Stimulated activated CD8-positive, alpha-beta memory T cell treated with anti-CD3 and anti-CD28 coated beads, Interleukin-12 subunit alpha, Interleukin-12 subunit beta, amount 100 ng/mL, for 4 hours (primary cell): ENCODE measurements around the gene DNAJB2.
A peak's percentile ranks its signal among the peaks of the same experiment; 100 is the strongest.
"Not testable (repeated sequence)": the region's sequence is repeated elsewhere in the genome, so short reads cannot be mapped to it uniquely, and the experiment has no call there.

Source experiments
- DNase-seq: peaks from one replicate; pipeline ENCODE4 v3.0.0-alpha.2; 2020; ENCODE audit warnings: low read depth

The DNAJB2 gene

DNA sequence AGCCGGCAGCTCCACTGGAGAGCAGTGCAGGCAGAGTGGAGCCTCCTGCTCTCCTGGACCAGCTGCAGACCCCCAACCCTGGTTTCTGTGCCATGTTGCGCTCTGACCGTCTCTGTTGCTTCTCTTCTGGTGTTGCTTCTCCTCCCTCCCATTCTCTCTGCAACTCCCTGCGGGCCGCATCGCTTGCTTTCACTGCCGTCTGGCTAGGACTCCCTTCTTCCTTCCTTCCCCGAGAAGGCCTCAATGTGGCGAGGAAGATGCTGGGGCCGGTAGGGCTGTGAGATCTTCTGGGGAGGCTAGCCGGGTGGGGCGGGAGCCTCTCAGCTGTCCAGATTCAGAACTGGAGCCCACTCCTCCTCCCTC lies 6.2 kb downstream of the DNAJB2 start:
- no peak for DNase-seq

DNA sequence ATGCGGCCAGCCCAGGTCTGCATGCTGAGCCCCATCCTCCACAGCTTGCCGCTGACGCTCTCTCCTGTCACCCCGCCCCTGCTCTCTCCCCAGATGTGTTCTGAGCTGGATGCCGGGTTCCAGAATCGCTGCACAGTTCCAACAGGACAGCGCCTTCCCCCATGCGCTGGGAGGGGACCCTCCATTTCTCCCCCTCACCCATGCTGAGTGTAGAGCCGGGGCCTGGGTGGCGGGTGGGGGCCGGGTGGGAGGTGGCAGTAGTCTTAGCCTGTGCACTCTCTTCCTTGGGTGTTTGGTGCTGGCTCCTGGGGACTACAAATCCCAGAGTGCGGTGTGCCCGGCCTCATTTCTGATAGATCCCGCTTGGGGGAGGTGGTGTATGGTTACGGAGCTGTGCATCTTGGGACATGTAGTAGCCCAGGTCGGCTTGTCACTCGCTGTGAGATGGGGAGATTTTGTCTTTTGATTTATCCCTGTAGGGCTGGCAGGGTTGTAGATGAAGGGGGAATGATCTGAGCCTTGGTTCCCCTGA lies 6.8 kb downstream of the DNAJB2 start:
- DNase-seq: no peak

DNA sequence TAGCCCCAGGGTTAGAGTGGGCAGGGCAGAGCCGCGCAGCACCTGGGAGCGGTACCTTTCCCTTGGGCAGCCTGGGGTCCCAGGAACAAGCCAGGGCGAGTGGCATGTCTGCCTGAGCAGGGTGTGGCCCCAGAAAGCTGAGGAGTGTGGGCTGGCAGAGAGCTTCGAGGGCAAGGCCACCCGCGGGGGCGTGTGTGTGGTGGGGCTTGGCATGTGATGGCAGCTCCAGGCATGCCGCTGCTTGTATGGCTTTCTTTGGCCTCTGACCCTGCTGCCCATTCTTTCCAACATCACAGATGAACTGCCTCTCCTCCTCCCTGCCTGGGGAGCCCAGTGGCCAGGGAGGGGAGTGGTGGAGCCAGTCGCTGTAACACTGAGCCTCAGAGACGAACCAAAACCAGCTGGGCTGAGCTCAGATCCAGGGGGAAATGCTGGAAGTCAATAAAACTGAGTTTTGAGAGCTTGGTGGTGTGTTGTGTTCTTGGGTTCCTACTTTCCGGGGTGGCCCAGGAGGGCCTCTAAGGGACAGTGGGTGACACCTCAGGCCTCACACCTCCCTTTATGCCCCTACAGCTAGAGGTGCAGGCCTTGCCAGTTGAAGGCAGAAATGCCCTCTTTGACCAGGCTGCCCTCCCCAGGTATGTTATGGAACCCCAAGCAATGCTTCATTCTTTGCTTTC lies 7.4 kb downstream of the DNAJB2 start:
- no peak for DNase-seq

DNA sequence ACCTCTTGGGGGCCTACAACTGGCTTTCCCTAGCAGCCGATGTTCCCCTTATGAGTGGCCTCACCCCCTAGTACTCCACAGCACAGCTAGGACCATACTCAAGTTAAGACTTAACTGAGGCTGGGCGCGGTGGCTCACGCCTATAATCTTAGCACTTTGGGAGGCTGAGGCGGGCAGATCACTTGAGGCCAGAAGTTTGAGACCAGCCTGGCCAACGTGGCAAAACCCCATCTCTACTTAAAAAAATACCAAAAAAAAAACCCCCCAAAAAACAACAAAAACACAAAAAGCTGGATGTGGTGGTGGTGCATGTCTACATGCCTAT lies 7.9 kb downstream of the DNAJB2 start:
- not testable (repeated sequence) for DNase-seq

DNA sequence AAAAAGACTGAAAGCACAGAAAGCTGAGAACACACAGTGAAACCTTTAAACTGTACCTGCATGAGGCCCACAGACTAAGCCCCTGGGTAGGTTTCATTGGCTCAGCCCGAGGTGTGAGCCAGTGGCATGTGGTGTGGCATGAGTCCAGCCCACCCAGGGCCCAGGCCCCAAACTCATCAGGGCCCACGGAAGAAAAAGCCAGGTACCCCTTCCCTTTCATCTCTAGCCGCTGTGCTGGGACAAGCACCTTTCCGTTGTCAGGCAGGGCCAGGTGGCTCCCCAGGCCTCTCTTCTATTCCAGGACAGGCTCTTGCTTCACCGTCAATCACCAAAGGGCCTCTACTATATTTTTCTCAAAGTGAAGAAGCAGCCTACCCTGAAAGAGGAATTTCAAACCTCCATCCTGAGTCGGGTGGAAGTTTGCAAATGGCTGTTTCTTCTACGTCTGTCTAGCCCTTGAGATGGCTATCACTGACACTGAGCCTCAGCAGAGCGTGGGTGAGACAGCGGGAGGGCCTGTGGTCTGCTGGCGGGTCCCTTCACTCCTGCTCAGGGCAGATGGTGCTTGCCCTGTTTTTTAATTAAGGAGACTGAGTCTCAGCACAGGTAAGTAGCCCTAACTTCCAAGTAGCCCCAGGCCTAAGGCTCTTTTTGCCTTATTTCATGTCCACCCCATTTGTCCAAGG lies 8.6 kb downstream of the DNAJB2 start:
- no peak for DNase-seq

DNA sequence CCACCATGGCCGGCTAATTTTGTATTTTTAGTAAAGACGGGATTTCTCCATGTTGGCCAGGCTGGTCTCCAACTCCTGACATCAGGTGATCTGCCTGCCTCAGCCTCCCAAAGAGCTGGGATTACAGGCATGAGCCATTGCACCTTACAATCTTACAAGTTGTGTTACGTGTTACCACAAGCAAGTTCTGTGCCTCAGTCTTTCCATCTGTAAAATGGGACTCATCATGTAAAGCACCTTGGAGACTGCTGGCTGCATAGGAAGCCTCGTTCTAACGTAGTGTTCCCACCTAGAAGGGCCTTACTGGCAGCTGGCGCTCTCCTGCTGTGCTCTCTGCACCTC lies 10.0 kb downstream of the DNAJB2 start:
- DNase-seq: no peak

DNA sequence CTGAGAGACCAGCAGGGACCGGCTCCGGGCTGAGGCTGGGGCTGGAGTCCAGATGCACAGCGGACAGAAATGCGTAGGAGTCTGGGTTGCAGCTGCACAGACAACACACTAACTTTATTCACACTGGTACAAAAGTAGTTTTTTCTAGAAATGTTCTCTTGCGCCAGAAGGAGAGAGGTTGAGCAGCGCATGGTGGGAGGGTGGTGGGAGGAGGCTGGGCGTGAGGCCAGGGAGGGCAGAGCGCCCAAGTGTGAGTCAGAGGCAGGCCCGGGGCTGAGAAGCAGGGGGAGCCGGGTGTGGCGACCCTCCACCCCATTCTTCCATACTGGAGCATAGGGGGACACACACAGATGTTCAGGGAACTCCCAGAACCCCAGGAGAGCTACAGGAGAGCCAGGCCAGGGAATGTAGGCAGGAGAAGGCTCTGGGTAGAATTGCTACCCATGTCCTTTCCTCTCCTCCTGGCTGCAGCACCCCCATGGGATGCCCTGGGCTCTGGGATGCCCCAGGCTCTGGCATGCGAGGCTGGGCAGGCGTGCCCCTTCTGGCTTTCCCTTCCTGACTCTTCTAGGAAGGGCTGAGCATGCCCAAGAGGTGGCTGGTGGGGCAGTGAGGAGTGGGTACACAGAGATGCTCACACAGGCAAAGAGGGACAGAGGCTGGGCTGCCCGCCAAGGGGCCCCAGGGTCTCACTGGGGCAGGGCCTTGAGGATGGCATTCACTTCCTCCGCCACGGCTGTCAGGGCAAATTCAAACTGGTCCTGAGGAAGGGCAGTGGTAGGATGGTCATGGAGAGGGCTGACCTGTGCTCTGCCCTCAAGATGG lies 10.6 kb downstream of the DNAJB2 start:
- DNase-seq: no peak

DNA sequence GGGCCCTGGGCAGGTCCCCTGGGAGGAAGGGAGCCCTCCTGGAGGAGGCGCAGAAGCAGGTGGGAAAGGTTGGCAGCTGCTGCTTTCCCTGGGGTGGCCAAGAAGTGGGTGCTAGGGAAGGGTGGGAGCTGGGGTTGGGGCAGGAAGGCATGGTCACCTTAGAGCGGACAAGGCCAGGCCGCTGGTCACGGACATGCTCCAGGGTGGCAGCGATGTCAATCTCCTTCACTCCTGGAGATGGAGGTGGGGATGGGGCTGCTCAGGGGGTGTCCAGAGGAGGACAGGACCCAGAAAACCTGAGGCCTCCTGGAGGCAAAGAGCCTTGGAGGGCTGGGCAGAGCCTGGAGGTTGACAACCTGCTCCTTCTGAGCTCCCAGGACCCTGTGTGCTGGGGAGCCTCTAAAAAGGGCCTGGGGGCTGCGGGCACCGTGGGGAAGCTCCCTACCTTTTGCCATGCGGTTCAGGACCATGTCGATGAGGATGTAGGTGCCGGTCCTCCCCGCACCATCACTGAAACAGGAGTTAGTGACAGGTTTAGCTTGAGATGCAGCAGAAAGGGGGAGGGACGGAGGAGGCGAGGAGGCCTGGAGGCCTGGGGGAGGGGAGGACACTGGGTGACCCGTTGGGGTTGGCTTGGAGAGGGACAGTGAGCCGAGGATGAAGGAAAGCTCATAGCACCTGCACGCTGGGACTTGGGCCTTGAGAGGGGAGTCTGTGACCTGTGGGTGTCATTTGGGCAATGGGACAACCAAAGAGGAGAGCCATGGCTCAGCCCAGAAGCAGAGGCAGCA lies 11.4 kb downstream of the DNAJB2 start:
- DNase-seq: no peak

DNA sequence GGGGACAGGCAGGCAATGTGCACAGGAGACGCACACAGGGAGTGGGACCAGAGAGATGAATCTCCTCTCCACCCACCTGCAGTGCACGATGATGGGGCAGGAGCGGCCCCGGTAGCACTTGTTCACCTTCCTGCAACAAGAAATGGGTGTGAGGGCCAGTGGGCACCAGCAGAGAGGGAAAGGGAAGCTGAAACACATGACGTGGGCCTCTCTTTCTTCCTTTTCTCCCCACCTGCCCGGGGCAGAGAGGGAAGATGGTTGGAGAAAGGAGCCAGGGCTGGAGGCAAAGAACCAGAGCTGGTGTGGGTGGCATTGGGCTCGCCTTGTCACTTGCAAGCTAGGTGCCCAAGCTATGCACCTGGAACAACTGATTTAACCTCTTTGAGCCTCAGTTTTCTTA lies 12.2 kb downstream of the DNAJB2 start:
- DNase-seq: no peak

DNA sequence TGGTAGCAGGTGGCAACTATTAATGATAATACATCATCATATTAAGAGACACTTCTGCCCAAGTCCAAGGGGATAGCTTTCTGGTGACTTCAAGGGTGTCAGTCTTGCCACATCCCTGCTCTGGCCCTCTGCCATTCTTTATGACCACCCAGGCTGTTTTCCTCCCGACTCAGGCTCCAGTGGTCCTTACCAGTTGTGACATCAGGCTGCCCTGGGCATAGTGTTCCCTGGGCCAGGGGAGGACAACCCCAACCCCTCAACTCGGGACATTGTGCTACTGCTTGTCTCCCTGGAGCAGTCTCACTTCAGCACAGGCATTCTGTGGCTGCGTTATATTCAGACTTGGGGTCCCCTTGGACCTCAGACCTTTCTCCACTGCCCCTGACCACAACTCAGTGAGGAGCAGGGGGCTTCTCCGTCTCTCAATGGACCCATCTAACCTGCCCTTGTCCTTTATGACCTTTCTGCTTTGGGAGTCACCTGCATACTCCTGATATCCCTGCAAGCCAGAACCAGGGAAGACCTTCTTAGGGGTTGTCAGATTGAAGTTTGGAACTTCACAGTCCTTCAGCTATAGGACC lies 12.8 kb downstream of the DNAJB2 start:
- no peak for DNase-seq

DNA sequence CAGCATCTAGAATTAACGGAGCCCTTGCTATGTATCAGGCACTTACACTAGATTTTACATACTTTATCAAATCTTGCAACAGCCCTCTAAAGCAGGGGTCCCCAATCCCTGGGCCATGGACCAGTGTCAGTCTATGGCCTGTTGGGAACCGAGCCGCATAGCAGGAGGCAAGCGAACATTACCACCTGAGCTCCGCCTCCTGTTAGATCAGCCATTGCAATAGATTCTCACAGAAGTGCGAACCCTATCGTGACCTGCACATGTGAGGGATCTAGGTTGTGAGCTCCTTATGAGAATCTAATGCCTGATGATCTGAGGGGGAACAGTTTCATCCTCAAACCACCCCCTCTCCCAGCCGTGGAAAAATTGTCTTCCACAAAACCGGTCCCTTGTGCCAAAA lies 13.4 kb downstream of the DNAJB2 start:
- DNase-seq: no peak

DNA sequence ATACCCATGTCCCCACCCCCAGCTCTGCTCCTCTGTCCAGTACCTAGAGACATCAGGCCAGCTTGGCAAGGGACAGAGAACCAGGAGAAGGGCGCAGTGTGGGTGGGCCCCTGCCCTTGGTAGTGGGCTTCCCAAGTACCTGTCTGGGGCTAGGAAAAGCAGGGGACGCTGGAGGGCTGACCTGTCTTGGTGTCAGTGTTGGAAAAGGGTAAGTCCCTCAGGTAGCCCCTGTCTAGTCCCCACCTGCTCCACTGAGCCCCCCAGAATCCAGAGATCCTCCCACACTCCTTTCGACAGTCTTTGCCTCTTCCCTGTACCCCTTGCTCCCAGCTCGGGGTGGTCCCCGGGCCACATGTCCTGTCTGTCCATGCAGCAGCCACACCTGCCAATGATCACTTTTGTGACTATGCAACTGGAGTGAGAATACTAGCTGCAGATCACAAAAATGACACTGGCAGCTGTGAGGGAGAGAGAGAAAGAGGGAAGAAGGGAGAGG lies 14.6 kb downstream of the DNAJB2 start:
- DNase-seq: no peak

DNA sequence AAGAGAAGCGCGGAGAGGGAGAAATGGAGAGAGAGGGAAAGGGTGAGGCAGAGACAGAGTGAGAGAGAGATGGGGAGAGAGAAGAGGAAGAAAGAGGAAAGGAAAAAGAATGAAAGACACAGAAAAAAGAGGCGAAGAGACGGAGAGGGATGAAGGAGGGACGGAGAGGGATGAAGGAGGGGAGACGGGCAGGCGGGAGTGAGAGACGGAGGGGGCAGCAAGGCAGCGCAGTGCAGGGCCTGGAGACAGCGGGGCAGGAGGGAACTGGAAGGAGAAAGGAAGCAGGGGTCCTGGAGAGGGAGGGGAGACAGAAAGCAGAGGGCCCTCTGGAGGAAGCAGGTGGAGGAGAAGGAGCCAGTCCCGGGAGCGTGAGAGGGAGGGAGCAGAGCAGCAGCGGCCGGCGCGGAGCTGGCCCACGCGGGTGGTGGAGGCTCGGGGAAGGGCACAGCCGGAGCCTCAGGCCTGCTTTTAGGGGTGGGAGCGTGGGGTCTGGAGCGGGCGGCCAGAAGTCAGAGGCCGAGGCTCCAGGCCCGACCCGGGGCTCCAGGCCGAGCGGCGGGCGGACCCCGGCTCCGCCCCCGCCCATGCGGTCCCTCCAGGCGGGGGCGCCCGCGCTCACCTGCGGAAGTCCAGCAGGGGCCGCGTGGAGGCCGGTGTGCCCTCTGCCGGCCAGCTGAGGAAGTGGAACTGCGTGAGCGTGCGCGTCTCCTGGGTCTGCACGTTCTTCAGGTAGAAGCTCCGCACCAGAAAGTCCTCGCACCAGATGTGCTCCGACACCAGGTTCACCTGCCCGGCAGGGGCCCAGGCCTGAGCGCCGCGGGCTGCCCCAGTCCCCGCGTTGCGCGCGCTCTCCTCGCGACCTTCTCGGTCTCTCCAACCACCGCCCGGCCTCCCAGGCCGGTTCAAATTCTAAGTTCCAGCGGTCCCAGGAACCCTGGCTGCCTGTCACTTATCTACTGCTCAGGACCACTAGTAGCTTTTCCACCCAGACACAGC lies 15.5 kb downstream of the DNAJB2 start:
- DNase-seq: peak; percentile 82

DNA sequence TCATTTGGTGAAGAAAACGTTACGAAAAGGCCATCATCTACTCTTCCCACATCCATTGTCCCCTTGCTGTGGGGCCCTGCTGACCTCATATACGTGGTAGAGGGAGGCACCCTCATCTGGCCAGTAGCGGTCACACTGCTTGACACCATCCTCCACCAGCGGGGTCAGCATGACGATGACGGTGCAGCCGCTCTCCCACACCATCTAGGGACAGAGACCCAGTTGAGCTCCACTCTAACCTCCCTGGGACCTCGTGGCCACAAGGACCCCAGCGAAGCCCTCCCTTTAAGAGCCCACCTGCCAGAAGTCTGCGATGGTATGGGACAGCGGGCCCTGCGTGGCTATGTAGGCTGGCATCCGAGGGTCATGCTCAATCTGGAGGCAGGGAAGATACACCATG lies 17.0 kb downstream of the DNAJB2 start:
- no peak for DNase-seq

DNA sequence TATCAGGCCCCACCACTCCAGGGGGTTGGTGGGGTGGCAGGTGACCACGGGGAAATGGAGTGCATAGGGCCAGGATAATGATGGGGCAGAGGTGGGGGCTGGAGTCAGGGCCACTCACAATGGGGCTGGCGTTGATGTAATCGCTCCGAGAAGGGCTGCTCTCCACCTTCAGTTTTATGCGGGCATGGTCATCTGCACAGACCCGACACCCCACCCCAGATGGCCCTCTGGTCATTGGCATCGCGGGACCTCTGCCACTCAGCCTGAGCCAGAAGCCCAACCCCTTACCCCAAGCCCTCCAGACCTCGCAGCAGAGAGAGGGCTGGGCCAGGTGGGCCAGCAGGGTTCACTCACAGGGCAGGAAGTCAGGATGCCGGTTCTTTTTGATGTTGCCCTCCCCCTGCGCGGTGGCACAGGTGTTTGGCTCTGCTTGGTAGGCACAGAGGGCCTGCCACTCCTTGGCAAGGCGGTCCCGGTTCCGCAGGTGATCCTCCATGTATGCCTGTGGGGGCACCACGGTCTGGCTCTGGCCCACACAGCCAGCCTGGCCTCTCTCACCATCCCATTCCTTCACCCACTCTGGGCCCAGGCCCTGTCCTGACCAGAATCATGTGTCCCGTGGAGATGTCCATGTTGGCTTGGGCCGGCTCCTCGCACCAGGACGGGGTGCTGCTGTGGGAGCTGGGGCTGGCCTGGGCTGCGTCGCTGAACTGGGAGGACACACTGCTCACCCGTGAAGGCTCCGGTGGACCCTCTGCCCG lies 17.6 kb downstream of the DNAJB2 start:
- no peak for DNase-seq

DNA sequence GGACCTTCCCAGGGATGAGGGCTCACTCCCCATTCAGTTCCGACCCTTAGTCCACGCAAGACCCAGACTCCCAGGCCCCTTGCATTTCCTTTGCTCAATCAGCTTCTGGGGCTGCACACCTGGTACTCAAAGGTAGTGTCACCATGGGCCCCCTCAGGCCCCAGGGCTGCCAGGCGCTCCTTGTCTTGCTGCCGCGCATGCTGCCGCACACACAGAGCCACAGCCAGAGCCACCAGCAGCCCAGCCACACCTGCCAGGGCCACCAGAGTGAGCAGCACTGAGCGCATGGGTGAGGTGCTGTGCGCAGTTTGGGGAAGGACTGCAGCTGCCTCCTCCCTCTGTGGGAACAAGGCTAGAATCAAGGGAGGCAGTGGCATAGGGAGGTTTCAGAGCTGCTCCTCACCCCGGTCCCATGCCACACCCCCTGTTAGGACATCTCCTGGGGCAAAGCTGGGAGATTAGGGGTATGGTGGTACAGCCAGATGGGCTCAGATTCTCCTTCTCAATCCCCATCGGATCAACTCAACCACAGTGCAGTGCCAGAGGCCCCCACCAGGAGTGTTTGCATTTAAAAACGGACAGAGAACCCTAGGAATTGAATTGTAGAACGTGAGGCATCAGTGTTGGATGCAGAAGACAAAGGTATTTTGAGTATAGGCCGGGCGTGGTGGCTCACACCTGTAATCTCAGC lies 18.7 kb downstream of the DNAJB2 start:
- no peak for DNase-seq

DNA sequence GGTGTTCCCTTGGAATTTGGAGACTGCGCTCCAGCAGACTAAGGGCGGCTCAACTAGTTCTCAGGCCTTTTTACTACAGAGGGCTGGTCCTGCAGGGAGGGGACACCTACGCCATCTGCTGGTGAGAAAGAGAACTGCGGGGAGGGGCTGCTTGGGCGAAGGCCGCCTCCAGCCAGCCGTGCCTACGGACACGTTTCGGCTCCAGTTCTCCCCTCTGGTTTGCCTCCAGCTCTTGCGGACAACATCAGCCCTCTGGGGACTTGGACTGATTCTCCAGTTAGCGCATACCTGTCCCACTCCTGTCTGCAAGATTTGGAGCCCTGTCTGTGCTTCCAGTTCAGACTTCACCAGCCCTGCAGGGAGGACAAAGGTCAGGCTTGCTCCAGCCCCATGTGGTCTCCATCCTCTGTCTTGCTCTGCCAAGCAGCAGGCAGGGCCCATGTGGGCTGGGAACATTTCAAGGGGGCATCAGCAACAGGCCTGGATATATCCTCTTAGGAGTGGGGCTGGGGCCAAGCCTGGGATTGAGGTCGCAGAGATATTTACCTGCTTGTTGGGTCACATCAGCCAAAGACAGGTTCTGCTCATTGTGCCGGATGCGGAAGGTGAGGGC lies 19.7 kb downstream of the DNAJB2 start:
- peak; percentile 71 for DNase-seq

DNA sequence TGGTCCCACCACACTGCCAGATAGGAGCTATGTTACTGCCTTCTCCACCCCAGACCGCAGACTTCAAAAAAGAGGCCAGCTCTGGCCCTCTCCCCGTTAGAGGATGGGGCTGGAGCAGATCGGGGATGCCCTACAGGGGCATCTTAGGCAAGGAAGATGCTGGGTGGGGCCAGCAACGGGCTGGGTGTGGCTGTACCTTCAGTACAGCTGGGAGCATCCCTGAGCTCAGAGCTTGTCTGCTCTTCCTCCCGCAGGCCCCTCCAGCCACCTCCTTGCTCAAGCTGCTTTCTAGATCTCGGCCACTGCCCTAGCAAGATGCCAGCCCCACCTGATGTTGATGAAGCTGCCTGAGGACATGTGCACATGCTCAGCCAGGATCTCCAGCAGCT lies 20.2 kb downstream of the DNAJB2 start:
- DNase-seq: no peak

DNA sequence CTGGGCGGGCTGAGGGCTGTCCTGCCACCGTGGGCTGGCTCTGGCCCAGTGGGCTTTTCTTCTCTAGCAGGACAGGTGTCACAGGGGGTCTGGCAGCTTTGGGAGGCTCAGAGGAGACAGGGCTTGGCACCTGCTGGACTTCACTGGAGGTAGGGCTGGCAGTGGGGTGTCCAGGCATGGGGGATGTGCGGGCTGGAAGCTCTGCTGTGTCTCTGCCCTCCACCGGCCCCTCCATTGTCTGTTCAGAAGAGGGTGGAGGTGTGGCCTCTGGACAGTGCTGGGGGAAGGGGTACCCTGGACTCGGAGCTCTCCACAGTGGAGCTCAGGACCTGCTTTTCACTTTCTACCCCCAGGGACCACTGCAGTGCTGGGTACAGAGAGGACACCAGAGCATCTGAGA lies 20.9 kb downstream of the DNAJB2 start:
- no peak for DNase-seq
